ENCODE results near the gene EYS. TPM values are rescaled to one million over a fixed set of nuclear protein-coding genes. Genes with fewer than 3 reads are reported as not detected.

Gene EYS
- polyA plus RNA-seq, 1 of the 3 experiments (the other 2 are of a cell fraction): 0.05 TPM

GRCh38 chr6:63792736-63793464 is 1914.1 kb downstream of the EYS start:
- no peaks in the 10 kb centered on the region for H4K20me1 ChIP-seq (ENCODE audit: insufficient read depth)
- no peak overlapping the region for H2AFZ ChIP-seq (ENCODE audit: low read depth)
- H3K4me1 ChIP-seq (ENCODE audit: control insufficient read depth in 1 of 2, insufficient read depth in 2 of 2, low read depth in 1 of 2, low read length in 1 of 2): no peaks in the 10 kb centered on the region
- H3K27me3 ChIP-seq (ENCODE audit: insufficient read depth): no peaks in the 10 kb centered on the region
- no peak overlapping the region for H3K4me2 ChIP-seq
- H3F3A ChIP-seq (replicated peaks; ENCODE audit: insufficient read depth): no peaks in the 10 kb centered on the region
- H3K79me2 ChIP-seq (ENCODE audit: insufficient read depth): no peaks in the 10 kb centered on the region
- no peak overlapping the region for H3K4me3 ChIP-seq (ENCODE audit: low read depth in 2 of 2, low read length in 1 of 2)
- ChIA-PET CTCF (interaction anchor here (1.0 to 2.0 kb wide), 6 partner anchors 9 to 441 kb away, joined by 3 to 9 read pairs (median 3); no protein-coding TSS in a partner anchor), POLR2A (no interaction called here)
- TF ChIP-seq GABPA (IDR thresholded peaks at IDR 0.05; ENCODE audit: low read depth): no peak
- TF ChIP-seq CTCF (IDR thresholded peaks at IDR 0.05): no peak
- TF ChIP-seq MAX (IDR thresholded peaks at IDR 0.05; ENCODE audit: low read depth): no peak
- TF ChIP-seq FOXM1 (IDR thresholded peaks at IDR 0.05; ENCODE audit: low read depth): no peak
- no peak for TF ChIP-seq SIN3A (IDR thresholded peaks at IDR 0.05; ENCODE audit: borderline replicate concordance, low read depth, low read length)
- TF ChIP-seq MXI1 (IDR thresholded peaks at IDR 0.05; ENCODE audit: low read depth, low read length): no peak
- TF ChIP-seq RCOR1 (IDR thresholded peaks at IDR 0.05; ENCODE audit: low read length): no peak
- TF ChIP-seq RAD21 (IDR thresholded peaks at IDR 0.05; ENCODE audit: low read length): no peak
- TF ChIP-seq ELF1 (IDR thresholded peaks at IDR 0.05): no peak
- no peak for TF ChIP-seq MEF2A (IDR thresholded peaks at IDR 0.05; ENCODE audit: borderline replicate concordance, low read depth)
- TF ChIP-seq NFIC (IDR thresholded peaks at IDR 0.05; ENCODE audit: borderline replicate concordance): no peak
- TF ChIP-seq NRF1 (IDR thresholded peaks at IDR 0.05; ENCODE audit: low read depth, low read length): no peak
- TF ChIP-seq FOSL2 (IDR thresholded peaks at IDR 0.05; ENCODE audit: borderline replicate concordance, low read depth): no peak
- TF ChIP-seq SMC3 (IDR thresholded peaks at IDR 0.05; ENCODE audit: low read depth, low read length): no peak
- TF ChIP-seq ZBTB33 (IDR thresholded peaks at IDR 0.05; ENCODE audit: borderline replicate concordance, low read depth): no peak
- no peak for TF ChIP-seq USF1 (IDR thresholded peaks at IDR 0.05; ENCODE audit: borderline replicate concordance, low read depth)
- no peak for DNase-seq
- no peaks in the 10 kb centered on the region for H3K9me3 ChIP-seq
- whole genome bisulfite sequencing (ENCODE audit: low lambda C conversion rate): 64% methylated on average over 3 of the region's 3 CpGs
- no peaks in the 10 kb centered on the region for H3K36me3 ChIP-seq (replicated peaks in 1 of 2; ENCODE audit: control insufficient read depth in 1 of 2, insufficient read depth in 2 of 2, low read length in 1 of 2)
- no peaks in the 10 kb centered on the region for H3K9me2 ChIP-seq
- no peak overlapping the region for H3K27ac ChIP-seq (ENCODE audit: low read depth in 2 of 2, low read length in 1 of 2)
- H3K9ac ChIP-seq: no peak overlapping the region

Data from SK-N-SH (cell line).